Measurements from ENCODE around the gene GLCE.

GRCh38 chr15:69128667-69129311, 31.6 kb upstream of the GLCE start:
- TF ChIP-seq CTCF (IDR thresholded peaks at IDR 0.05 in 4 of 5, conservative IDR thresholded peaks at IDR 0.05 in 1 of 5) (no peak), POLR2A (IDR thresholded peaks at IDR 0.05) (no peak)
